GM21360 (cell line): ENCODE measurements around the gene PUS10.

Experiments
- ATAC-seq: cut with Tn5 transposase; IDR thresholded peaks from one replicate; pipeline ENCODE4 v1.9.1; 2021; ENCODE audit warnings: mild to moderate bottlenecking, moderate library complexity; ENCODE audit not compliant: unreplicated experiment

Gene PUS10

GRCh38 chr2:60973705-60974104 is 44.4 kb downstream of the PUS10 start:
- no peak for ATAC-seq

- no peak for ATAC-seq
These were observed 45.0 kb downstream of the PUS10 start for GRCh38 chr2:60972889-60973656.

DNA sequence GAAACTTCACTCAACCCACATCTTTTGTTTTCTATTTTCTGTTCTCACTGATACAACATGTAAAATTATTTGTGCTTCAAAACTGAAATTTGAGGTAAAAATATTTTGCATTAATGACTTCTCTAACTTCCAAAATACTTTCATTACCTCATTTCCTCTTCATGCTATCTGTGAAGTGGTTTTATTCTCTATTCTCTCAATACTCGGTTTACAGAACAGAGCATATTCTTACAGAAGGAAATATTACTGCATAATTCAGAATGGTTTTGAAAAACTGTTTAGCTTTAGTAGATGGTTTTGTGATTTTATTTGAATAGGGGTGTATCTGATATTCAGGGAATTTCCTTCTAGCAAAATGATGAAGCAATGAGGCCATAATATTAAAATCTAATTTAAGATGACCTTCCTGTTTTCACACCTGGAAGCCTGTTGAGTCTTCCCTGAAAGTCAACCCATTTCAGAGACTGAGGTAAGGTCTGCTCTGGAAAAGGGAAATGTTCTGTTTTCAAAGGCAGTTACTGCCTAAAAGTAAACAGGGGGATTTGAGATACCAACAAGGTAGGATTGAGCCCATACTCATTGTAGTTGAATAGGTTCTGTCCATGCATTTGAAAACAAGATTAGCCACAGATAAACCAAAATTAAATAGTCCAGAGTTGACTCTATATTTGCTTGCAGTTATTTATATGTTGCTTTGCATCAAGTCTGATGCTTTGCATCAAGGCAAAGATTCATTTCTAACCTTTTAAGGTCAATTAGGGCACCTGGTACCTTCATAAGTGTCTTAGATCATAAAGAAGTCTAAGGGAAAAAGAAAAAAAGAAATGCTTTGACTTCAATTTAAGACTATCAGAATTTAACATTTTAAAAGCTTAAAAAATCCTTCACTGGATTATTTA is 51.3 kb downstream of the PUS10 start:
- peak; percentile 48 for ATAC-seq

DNA sequence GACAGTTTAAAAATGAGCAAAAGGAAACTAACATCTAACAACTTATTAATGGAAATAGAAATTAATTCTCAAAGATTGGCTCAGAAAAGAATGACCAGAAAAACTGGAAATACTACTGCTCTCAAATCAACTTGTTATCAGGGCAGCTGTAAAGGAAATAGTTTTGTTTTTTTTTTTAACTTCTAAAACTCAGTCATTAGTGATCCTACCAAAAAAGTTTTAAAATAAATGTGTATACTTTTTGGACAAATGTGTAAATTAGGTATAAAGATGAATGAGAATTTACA is 52.6 kb downstream of the PUS10 start:
- ATAC-seq: no peak

GRCh38 chr2:60964651-60965498 is 53.2 kb downstream of the PUS10 start:
- ATAC-seq: no peak

DNA sequence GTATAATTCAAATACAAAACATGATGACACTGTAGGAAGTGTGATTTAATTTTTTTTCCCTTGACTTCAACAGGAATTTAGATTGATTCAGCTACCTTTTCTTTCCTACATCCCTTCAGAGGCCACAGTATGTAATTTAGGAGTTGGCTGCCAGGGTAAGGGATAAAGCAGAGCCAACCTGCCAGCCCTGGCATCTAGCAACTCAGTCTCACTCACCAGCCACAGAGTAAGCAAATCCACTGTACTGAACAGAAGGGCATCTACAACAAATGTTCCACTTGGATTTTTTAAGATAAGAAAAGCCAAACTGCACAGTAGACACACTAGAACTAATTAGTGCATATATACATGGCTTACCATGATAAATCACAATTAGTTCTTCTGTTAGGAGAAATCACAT is 54.9 kb downstream of the PUS10 start:
- ATAC-seq: no peak

DNA sequence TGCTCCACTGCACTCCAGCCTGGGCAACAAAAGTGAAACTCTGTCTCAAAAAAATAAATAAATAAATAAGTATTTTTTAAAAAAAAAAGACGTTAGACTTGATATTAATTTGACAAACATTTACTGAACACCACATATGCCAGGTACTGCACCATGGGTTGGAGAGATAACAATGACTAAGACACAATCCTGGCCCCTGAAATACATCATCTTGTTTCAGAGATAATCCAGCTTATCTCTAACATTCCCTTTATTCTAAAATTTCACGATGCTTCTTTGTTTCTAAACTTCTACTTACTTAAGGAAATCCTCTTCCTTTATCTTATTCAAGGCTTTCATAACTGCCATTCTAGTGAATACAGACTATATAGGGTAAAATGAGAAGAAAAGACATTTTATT is 55.5 kb downstream of the PUS10 start:
- no peak for ATAC-seq

DNA sequence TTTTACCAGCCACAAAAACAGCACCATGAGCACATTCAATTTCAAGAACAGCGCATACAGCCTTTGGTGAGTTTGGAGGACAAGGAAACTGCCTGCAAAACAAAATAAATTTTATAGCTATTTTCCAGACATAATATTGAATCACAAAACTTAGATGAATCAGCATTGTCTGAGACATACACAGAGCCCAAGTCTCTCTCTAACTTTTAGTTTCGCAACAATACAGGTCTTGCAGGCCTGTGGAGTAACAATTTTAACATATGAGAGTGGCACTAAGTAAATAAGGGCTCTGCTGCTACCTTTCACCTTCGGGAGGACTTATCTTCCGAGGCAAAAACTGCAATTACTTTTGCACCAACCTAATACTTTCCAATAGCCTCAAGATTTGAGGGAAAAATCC is 56.6 kb downstream of the PUS10 start:
- no peak for ATAC-seq

DNA sequence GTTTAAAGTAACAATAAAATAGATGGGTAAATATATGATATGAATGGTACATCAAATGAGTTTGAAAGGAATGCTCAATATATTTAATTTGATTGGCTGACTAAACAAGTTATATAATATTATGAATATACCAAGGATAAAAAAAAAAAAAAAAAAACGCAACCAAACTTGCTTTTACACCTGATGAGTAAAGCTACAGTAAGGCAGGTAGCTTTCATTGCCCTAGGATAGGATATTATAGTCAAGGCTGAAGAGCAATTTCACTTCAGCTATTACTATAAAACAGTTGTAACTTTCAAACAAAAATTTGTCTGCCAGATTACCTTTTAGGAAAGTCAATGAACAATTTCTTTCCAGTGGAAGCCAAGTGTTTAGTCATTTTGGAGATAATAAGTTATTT is 57.3 kb downstream of the PUS10 start:
- ATAC-seq: no peak

DNA sequence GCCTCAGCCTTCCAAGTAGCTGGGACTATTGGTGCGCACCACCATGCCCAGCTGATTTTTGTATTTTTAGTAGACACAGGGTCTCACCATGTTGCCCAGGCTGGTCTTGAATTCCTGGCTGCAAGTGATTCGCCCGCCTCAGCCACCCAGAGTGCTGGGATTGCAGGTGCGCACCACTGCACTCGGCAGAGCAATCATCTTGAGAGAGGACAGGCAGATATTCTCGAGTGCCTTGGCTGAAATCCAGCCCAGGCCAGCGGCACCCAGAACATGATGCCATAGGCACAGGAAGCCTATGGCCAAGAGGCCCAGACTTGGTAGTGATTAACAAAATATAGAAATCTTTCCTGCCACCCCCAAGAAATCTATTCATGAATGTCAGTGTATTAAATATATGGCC is 58.6 kb downstream of the PUS10 start:
- no peak for ATAC-seq

GRCh38 chr2:60958800-60959199 is 59.3 kb downstream of the PUS10 start:
- no peak for ATAC-seq

GRCh38 chr2:60958361-60958760 is 59.7 kb downstream of the PUS10 start:
- no peak for ATAC-seq

GRCh38 chr2:60957643-60958042 is 60.4 kb downstream of the PUS10 start:
- no peak for ATAC-seq

DNA sequence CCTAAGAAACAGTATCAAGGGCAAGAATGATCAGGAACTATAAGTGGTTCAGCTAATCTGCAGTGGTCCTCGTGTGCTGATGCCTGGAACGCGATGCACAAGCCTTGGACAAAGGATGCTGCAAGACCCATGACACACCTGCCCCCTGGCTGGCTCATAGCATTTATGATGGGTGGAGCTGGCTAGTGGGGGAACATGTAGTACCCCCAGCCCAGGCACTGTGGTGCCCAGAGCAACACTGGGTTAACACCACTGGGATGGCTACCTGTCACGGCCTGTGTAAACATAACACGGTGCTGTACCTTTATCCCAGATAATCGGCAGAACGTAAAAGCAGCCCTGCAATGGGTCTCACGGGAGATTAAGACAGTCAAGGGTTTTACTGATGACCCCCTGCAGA is 60.8 kb downstream of the PUS10 start:
- ATAC-seq: no peak

DNA sequence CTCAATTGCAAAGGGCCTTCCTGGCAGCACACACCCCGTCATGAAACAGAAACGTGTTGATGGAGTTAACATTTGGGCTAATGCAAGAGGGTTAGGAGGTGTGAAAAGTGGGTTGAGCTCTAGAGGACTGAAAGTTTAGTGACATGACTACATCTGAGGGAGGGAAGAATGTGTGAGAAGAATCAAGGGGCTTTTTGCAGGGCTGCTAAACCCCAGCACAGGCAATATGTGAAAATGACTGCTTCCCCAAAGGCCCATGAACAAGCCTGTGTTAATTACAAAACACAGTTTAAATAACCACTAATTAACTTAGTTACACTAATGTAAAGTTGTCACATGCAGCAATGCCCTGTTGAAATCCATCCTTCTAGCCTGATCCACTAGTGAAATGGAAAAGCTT is 63.9 kb downstream of the PUS10 start:
- no peak for ATAC-seq

GRCh38 chr2:60948926-60949579 is 69.0 kb downstream of the PUS10 start:
- no peak for ATAC-seq

GRCh38 chr2:60948161-60948560 is 69.9 kb downstream of the PUS10 start:
- no peak for ATAC-seq

DNA sequence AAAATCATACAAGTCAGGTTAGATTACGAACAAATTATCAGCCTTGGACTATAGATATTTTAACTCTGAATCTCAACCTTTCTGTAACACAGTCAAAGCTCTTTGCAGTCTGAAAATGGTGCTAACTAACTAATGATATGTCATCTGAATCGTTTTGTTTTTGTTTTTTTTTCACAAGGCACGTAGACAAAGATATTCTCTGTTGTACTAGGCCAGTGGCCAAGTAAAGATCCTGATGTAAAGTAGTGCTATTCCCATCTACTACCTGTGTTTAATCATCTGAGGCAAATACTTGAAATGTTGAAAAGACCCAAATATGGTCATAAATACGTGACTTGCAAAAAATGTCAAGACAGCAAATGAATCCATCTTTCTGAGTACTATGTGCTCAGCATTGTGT is 71.0 kb downstream of the PUS10 start:
- no peak for ATAC-seq

- no peak for ATAC-seq
These were observed 72.7 kb downstream of the PUS10 start for GRCh38 chr2:60945341-60945740.

GRCh38 chr2:60939622-60940021 is 78.4 kb downstream of the PUS10 start:
- ATAC-seq: no peak

DNA sequence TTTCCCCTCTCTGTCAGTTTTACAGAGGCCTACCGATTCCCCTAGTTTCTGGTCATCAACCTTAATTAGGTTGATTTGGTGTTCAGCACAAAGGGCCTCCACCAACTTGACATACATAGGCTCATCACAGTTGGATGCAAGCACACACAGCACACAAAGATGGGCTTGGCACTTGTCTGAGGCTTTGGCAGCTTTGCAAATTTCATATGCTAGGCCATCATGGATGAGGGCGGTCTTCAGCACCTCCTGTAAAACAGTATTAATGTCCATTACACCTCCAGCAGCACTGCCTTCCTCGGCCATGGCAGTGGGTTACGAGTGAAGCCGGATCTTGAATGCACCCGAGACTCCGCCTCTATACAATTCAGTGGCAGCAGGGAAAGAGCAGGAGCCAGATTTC is 79.8 kb downstream of the PUS10 start:
- no peak for ATAC-seq
